ENCODE measurements around the gene TSKU.
"Not testable (repeated sequence)": the region's sequence is repeated elsewhere in the genome, so short reads cannot be mapped to it uniquely, and the experiment has no call there.

Gene TSKU

GRCh38 chr11:76801736-76802135, 18.6 kb downstream of the TSKU start:
- DNase-seq (ENCODE audit: low read depth in 2 of 2) = no peak

GRCh38 chr11:76802151-76802550, 19.0 kb downstream of the TSKU start:
- no peak for DNase-seq (ENCODE audit: low read depth in 2 of 2)

- DNase-seq (ENCODE audit: low read depth in 2 of 2) = no peak
Observed at GRCh38 chr11:76802621-76803020, 19.5 kb downstream of the TSKU start.

GRCh38 chr11:76803023-76803422, 19.9 kb downstream of the TSKU start:
- no peak for DNase-seq (ENCODE audit: low read depth in 2 of 2)

- peak; percentile 39 to 56 for DNase-seq (ENCODE audit: low read depth in 2 of 2)
Observed at GRCh38 chr11:76803811-76804600, 20.9 kb downstream of the TSKU start.

GRCh38 chr11:76805206-76805913, 22.2 kb downstream of the TSKU start:
- peak in 1 of 2 donors; percentile 34 for DNase-seq (ENCODE audit: low read depth in 2 of 2)

- no peak for DNase-seq (ENCODE audit: low read depth in 2 of 2)
Observed at GRCh38 chr11:76806131-76806530, 23.0 kb downstream of the TSKU start.

- no peak for DNase-seq (ENCODE audit: low read depth in 2 of 2)
Observed at GRCh38 chr11:76806608-76807205, 23.6 kb downstream of the TSKU start.

- DNase-seq (ENCODE audit: low read depth in 2 of 2) = peak; percentile 50 to 75
Observed at GRCh38 chr11:76807206-76807875, 24.2 kb downstream of the TSKU start.

- DNase-seq (ENCODE audit: low read depth in 2 of 2) = no peak
Observed at GRCh38 chr11:76808171-76808570, 25.0 kb downstream of the TSKU start.

GRCh38 chr11:76808996-76809395, 25.8 kb downstream of the TSKU start:
- DNase-seq (ENCODE audit: low read depth in 2 of 2) = no peak

GRCh38 chr11:76810151-76810853, 27.1 kb downstream of the TSKU start:
- DNase-seq (ENCODE audit: low read depth in 2 of 2) = peak; percentile 23 to 44

GRCh38 chr11:76811259-76811658, 28.1 kb downstream of the TSKU start:
- DNase-seq (ENCODE audit: low read depth in 2 of 2) = no peak

GRCh38 chr11:76814414-76814813, 31.3 kb downstream of the TSKU start:
- no peak for DNase-seq (ENCODE audit: low read depth in 2 of 2)

GRCh38 chr11:76815678-76816077, 32.5 kb downstream of the TSKU start:
- DNase-seq (ENCODE audit: low read depth in 2 of 2) = not testable (repeated sequence)

GRCh38 chr11:76820184-76820566, 37.0 kb downstream of the TSKU start:
- DNase-seq (ENCODE audit: low read depth in 2 of 2) = no peak

- not testable (repeated sequence) for DNase-seq (ENCODE audit: low read depth in 2 of 2)
Observed at GRCh38 chr11:76821396-76821795, 38.2 kb downstream of the TSKU start.

GRCh38 chr11:76822406-76822805, 39.2 kb downstream of the TSKU start:
- DNase-seq (ENCODE audit: low read depth in 2 of 2) = no peak

- DNase-seq (ENCODE audit: low read depth in 2 of 2) = no peak
Observed at GRCh38 chr11:76823481-76824028, 40.4 kb downstream of the TSKU start.

- DNase-seq (ENCODE audit: low read depth in 2 of 2) = no peak
Observed at GRCh38 chr11:76824083-76824939, 41.2 kb downstream of the TSKU start.

Measured in activated CD4-positive, alpha-beta T cell treated with anti-CD3 and anti-CD28 coated beads for 24 hours (primary cell).